Measurements from ENCODE around the gene STC2.

DNA sequence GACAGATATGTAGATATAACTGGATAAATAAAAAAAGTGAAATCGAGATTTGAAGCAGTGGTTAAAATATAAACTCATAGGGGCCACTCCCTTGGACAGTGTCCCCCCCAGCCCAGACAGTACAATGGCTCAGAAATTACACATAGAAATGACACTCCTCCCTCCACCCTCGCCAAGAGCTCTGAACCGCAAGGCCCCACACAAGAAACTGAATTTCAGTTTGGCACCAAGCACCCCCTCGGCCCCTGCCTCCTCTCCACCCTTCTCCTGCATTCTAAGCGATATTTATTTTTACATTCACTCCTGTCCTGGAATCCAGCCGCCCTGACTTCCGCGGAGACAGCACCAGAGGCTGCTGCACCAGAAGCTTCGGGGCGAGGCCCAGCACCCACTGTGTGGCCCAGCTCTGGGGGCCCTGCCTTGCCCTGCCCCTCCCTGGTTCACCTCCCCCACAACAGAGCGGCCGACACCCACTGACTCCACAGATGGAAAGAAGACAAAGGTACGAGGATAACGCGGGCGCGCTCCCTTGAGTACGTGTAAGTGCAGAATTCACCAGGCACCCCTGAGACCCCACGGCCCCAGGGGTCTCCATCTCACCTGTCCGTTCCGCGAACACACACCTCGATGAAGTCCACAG, 11.0 kb downstream of the STC2 start:
- TF ChIP-seq, protein P1, sequence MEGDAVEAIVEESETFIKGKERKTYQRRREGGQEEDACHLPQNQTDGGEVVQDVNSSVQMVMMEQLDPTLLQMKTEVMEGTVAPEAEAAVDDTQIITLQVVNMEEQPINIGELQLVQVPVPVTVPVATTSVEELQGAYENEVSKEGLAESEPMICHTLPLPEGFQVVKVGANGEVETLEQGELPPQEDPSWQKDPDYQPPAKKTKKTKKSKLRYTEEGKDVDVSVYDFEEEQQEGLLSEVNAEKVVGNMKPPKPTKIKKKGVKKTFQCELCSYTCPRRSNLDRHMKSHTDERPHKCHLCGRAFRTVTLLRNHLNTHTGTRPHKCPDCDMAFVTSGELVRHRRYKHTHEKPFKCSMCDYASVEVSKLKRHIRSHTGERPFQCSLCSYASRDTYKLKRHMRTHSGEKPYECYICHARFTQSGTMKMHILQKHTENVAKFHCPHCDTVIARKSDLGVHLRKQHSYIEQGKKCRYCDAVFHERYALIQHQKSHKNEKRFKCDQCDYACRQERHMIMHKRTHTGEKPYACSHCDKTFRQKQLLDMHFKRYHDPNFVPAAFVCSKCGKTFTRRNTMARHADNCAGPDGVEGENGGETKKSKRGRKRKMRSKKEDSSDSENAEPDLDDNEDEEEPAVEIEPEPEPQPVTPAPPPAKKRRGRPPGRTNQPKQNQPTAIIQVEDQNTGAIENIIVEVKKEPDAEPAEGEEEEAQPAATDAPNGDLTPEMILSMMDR (IDR thresholded peaks at IDR 0.05) = no peak
- no peak for TF ChIP-seq POLR2A (IDR thresholded peaks at IDR 0.05)

Data from thyroid gland (tissue), 4 donors.